ENCODE results near the gene HABP4.

HABP4 gene

DNA sequence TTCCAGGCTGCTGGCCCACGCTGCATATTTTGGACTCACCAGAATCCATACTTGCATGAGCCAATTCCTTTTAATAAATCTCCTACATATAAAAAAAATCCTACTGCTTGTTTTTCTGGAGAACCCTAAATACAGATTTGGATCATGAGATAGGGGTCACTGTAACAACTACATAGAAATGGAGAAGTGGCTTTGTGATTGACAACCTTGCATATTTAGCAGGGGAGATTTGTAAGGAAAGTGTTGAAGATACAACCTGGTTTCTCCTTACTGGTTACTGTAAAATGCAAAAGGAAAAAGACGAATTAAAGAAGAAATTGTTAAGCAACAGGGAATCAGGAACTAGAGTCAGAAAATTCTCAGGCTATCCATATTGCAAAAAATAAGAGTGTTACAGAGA lies 74.8 kb downstream of the HABP4 start:
- DNase-seq: no peak

DNA sequence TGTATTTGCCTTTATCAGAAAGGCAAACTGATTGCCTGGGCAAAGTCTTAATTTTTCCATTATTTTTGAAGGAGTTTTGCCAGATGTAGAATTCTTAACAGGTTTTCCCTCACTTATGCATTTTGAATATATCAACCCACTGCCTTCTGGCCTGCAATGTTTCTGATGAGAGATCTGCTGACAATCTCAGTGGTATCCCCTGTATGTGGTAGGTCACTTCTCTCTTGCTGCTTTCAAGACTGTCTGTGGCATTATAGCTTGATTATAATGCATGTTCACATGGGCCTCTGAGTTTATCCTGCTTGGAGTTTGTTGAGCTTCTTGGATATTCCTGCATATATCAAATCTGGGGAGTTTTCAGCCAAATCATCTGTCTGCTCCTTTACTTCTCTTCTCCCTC lies 82.2 kb downstream of the HABP4 start:
- no peak for DNase-seq

DNA sequence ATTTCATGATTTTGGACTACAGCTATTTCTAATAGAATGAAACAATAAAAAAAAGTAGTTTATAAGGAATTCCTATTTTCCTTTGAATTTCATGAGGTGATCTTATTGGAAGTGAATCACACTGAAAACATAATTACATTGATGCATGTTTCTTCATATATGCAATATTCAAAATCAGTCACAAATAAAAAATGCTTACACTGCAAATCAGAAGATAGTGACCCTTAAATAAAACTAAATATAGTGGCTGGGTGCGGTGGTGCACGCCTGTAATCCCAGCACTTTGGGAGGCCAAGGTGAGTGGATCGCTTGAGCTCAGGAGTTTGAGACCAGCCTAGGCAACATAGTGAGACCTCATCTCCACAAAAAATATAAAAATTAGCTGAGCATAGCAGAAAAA lies 90.1 kb downstream of the HABP4 start:
- no peak for DNase-seq
